ENCODE results near the gene RNPS1. TPM values are rescaled to one million over a fixed set of nuclear protein-coding genes. Genes with fewer than 3 reads are reported as not detected.

The RNPS1 gene
- total and polyA plus RNA-seq, 4 donors: 92.0 to 144 (median 112) TPM

- Histone ChIP-seq H3K4me1 (ENCODE audit: control insufficient read depth in 5 of 5, insufficient read depth in 5 of 5, low read length in 5 of 5) (peaks cover 0 to 14% (median 7%) of the 10 kb centered on the region in 5 donors), H3K4me3 (no peak overlapping the region), H3K27ac (ENCODE audit: low read depth in 1 of 2, low read length in 1 of 2) (no peak overlapping the region), H3K36me3 (ENCODE audit: control insufficient read depth in 4 of 4, insufficient read depth in 4 of 4, low read length in 4 of 4) (peaks cover 2 to 41% (median 18%) of the 10 kb centered on the region in 4 donors), H3K27me3 (ENCODE audit: control insufficient read depth in 3 of 3, insufficient read depth in 3 of 3, low read length in 2 of 3) (peaks cover 0 to 27% (median 4%) of the 10 kb centered on the region in 3 donors), H3K9ac (ENCODE audit: insufficient read depth in 1 of 2, low read length in 2 of 2) (no peak overlapping the region), H3K9me3 (ENCODE audit: control insufficient read depth in 4 of 4, insufficient read depth in 3 of 4, low read length in 3 of 4) (peaks cover 0 to 19% (median 0%) of the 10 kb centered on the region in 4 donors)
- DNase-seq: no peak
- no peak for ATAC-seq (ENCODE audit: insufficient read depth, low FRiP score)
- 59 to 65% methylated on average over 18 of the region's 18 CpGs for WGBS, 2 donors
- TF ChIP-seq, protein P1, sequence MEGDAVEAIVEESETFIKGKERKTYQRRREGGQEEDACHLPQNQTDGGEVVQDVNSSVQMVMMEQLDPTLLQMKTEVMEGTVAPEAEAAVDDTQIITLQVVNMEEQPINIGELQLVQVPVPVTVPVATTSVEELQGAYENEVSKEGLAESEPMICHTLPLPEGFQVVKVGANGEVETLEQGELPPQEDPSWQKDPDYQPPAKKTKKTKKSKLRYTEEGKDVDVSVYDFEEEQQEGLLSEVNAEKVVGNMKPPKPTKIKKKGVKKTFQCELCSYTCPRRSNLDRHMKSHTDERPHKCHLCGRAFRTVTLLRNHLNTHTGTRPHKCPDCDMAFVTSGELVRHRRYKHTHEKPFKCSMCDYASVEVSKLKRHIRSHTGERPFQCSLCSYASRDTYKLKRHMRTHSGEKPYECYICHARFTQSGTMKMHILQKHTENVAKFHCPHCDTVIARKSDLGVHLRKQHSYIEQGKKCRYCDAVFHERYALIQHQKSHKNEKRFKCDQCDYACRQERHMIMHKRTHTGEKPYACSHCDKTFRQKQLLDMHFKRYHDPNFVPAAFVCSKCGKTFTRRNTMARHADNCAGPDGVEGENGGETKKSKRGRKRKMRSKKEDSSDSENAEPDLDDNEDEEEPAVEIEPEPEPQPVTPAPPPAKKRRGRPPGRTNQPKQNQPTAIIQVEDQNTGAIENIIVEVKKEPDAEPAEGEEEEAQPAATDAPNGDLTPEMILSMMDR (IDR thresholded peaks at IDR 0.05; ENCODE audit: control extremely low read depth, extremely low read depth): no peak
Measured at GRCh38 chr16:2238150-2238837, 29.6 kb downstream of the RNPS1 start.

DNA sequence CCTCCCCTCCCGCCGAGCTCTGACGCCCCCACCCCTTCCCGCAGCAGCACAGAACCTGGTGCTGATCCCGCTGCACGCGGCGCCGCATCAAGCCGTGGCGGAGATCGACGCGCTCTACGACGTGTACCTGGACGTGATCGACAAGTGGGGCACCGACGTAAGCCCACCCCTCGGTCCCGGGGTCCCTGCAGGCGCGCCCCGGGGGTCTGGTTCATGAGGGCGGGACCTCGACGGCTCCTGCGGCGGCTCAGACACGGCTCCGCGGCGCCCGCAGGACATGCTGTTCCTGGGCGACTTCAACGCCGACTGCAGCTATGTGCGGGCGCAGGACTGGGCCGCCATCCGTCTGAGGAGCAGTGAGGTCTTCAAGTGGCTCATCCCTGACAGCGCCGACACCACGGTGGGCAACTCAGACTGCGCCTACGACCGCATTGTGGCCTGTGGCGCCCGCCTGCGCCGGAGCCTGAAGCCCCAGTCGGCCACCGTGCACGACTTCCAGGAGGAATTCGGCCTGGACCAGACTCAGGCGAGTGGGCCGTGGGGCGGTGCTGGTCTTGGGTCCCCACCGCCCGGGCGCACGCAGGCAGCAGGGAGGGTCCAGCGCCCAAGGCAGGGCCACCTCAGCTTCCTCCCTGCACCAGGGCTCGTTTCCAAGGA, 30.3 kb downstream of the RNPS1 start:
- no peak for DNase-seq
- Histone ChIP-seq H3K4me1 (ENCODE audit: control insufficient read depth in 5 of 5, insufficient read depth in 5 of 5, low read length in 5 of 5) (peaks cover 0 to 13% (median 7%) of the 10 kb centered on the region in 5 donors), H3K9ac (ENCODE audit: insufficient read depth in 1 of 2, low read length in 2 of 2) (no peak overlapping the region), H3K27ac (ENCODE audit: low read depth in 1 of 2, low read length in 1 of 2) (no peak overlapping the region), H3K4me3 (no peak overlapping the region), H3K36me3 (ENCODE audit: control insufficient read depth in 4 of 4, insufficient read depth in 4 of 4, low read length in 4 of 4) (peaks cover under 1 to 42% (median 21%) of the 10 kb centered on the region in 4 donors), H3K27me3 (ENCODE audit: control insufficient read depth in 3 of 3, insufficient read depth in 3 of 3, low read length in 2 of 3) (peaks cover 0 to 27% (median 4%) of the 10 kb centered on the region in 3 donors), H3K9me3 (ENCODE audit: control insufficient read depth in 4 of 4, insufficient read depth in 3 of 4, low read length in 3 of 4) (peaks cover 0 to 19% (median 0%) of the 10 kb centered on the region in 4 donors)
- TF ChIP-seq, protein P1 (IDR thresholded peaks at IDR 0.05; ENCODE audit: control extremely low read depth, extremely low read depth): no peak
- 10 to 20% methylated on average over 58 to 65 of the region's 65 CpGs for WGBS, 2 donors
- peak; percentile 37 for ATAC-seq (ENCODE audit: insufficient read depth, low FRiP score)

DNA sequence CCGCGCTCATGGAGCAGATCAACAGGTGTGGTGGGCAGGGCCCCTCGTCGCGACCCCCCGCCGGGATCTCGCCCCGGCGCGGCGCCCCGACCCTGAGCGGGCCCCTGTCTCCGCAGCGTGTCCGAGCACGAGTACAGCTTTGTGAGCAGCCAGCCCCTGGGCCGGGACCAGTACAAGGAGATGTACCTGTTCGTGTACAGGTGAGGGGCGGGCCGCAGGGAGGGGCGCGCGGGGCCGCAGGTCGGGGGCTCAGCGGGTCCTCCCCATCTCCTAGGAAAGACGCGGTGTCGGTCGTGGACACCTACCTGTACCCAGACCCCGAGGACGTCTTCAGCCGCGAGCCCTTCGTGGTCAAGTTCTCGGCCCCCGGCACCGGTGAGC, 30.8 kb downstream of the RNPS1 start:
- Histone ChIP-seq H3K4me3 (no peak overlapping the region), H3K36me3 (ENCODE audit: control insufficient read depth in 4 of 4, insufficient read depth in 4 of 4, low read length in 4 of 4) (peaks cover 0 to 46% (median 17%) of the 10 kb centered on the region in 4 donors)

More for the DNA sequence above, 30.8 kb downstream of the RNPS1 start:
- peaks cover 0 to 27% (median 4%) of the 10 kb centered on the region in 3 donors for H3K27me3 ChIP-seq (ENCODE audit: control insufficient read depth in 3 of 3, insufficient read depth in 3 of 3, low read length in 2 of 3)
- TF ChIP-seq, protein P1 (IDR thresholded peaks at IDR 0.05; ENCODE audit: control extremely low read depth, extremely low read depth): no peak
- DNase-seq: no peak
- H3K9ac ChIP-seq (ENCODE audit: insufficient read depth in 1 of 2, low read length in 2 of 2): no peak overlapping the region
- WGBS, 2 donors: 7 to 8% methylated on average over 26 to 40 of the region's 40 CpGs
- H3K4me1 ChIP-seq (ENCODE audit: control insufficient read depth in 5 of 5, insufficient read depth in 5 of 5, low read length in 5 of 5): peaks cover 0 to 13% (median 7%) of the 10 kb centered on the region in 5 donors
- no peak for ATAC-seq (ENCODE audit: insufficient read depth, low FRiP score)
- no peak overlapping the region for H3K27ac ChIP-seq (ENCODE audit: low read depth in 1 of 2, low read length in 1 of 2)
- peaks cover 0 to 19% (median 0%) of the 10 kb centered on the region in 4 donors for H3K9me3 ChIP-seq (ENCODE audit: control insufficient read depth in 4 of 4, insufficient read depth in 3 of 4, low read length in 3 of 4)

Measured in lung (tissue), 12 donors.